ENCODE data around the gene CABLES2. TPM values are rescaled to one million over a fixed set of nuclear protein-coding genes. Genes with fewer than 3 reads are reported as not detected.

The CABLES2 gene
- total RNA-seq, 2 donors from 2014 or later: 1.6 to 2.6 TPM

DNA sequence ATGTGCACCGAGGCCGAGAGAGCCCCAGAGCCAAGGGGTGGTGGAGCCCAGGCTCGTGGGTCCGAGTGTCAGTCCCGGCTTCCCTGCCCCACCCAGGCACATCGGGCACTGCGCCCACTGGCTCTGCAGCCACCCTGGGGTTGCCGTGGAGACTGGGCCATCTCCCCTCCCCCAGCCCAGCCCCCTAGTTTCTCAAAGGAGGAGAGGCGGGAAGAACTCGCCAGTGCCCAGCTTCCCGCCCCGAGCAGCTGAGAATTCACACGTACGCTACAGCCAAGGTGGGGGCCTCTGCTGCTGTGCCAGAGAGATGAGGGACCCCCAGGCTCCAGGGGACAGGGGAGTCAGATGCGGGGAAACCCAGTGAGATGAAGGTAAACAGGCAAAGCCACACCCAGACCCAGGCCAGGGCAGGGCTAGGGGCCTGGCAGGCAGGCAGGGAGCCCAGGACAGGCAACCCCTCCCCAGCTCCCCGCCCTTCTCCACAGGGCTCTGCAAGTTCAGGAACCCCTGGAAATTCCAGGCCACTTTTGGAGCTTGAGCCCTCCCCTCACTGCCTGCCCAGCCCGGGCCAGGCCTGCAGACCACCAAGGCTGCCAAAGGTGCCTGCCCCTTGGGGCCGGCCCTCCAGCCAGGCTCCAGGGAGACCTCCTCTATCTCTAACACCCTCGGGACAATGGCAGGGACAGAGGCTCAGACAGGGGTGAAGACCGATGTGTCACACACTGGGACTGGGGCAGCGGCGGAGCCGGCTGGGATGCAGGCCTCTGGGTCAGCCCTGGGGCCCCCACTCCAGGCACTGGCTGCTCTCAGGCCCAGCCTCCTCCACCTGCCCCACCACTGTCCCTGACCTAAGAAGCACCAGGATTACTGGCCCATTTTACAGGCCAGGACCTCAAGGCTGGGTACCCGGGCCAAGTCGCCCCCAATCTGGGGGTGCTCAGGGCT is 46.0 kb downstream of the CABLES2 start:
- DNase-seq (peak in 3 of 4 donors; percentile 14 to 53 (median 24)), ATAC-seq (no peak)
- Histone ChIP-seq H3K36me3 (replicated peaks in 1 of 2; ENCODE audit: insufficient read depth in 1 of 2, low read depth in 2 of 2) (no peaks in the 10 kb centered on the region), H3K9me3 (no peaks in the 10 kb centered on the region), H3K4me3 (no peak overlapping the region), H3K4me1 (peaks cover 90% of the 10 kb centered on the region), H3K27me3 (no peaks in the 10 kb centered on the region), H3K27ac (peak overlapping the region; percentile 45 to 88 (median 79))
- 66 to 68% methylated on average over 14 to 25 of the region's 25 CpGs for WGBS, 2 donors
- no peak for TF ChIP-seq POLR2A (IDR thresholded peaks at IDR 0.05)
- no peak for TF ChIP-seq CTCF (IDR thresholded peaks at IDR 0.05)
- intact Hi-C loops (cut with DNase I): no loop called here

- WGBS, 2 donors: 67 to 76% methylated on average over 3 to 16 of the region's 25 CpGs
- Histone ChIP-seq H3K4me1 (peaks cover 90% of the 10 kb centered on the region), H3K27ac (peak overlapping the region in 3 of 4 donors; percentile 70 to 80 (median 76)), H3K36me3 (replicated peaks in 1 of 2; ENCODE audit: insufficient read depth in 1 of 2, low read depth in 2 of 2) (no peaks in the 10 kb centered on the region), H3K4me3 (no peak overlapping the region), H3K9me3 (no peaks in the 10 kb centered on the region), H3K27me3 (no peaks in the 10 kb centered on the region)
- ATAC-seq: no peak
- TF ChIP-seq CTCF (IDR thresholded peaks at IDR 0.05) (no peak), POLR2A (IDR thresholded peaks at IDR 0.05) (no peak)
- intact Hi-C loops (cut with DNase I): no loop called here
- DNase-seq: peak in 2 of 4 donors; percentile 2 to 23
These were observed 47.5 kb downstream of the CABLES2 start for GRCh38 chr20:62359491-62360121.

DNA sequence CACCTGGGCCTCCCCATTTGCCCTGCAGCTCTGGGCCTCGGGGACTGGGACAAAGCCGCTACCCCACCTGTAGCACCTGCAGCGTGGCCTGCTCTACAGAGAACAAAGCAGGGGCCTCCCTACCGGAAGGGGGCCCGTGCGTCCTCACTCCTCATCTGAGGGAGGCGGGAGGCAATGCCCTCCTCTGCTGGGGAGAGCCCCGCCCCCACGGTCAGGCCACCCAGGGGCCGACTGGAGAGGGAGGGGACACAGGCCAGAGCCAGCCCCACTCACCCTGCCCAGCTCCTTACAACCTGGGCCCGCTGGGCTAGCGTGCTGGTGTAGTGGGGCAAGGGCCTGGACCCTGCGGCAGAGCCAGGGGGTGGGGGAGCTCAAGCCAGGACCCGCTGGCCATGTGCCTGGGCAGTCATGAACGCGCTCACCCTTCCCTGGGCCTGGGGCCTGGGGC is 48.0 kb downstream of the CABLES2 start:
- no peaks in the 10 kb centered on the region for H3K36me3 ChIP-seq (replicated peaks in 1 of 2; ENCODE audit: insufficient read depth in 1 of 2, low read depth in 2 of 2)
- DNase-seq (peak in 1 of 4 donors; percentile 23), ATAC-seq (no peak)
- no peak overlapping the region for H3K4me3 ChIP-seq
- intact Hi-C loops (cut with DNase I): no loop called here
- TF ChIP-seq CTCF (IDR thresholded peaks at IDR 0.05): no peak
- no peak for TF ChIP-seq POLR2A (IDR thresholded peaks at IDR 0.05)
- 58 to 71% methylated on average over 4 to 16 of the region's 16 CpGs for WGBS, 2 donors
- H3K4me1 ChIP-seq: peaks cover 88% of the 10 kb centered on the region
- no peaks in the 10 kb centered on the region for H3K27me3 ChIP-seq
- H3K27ac ChIP-seq: peak overlapping the region; percentile 50 to 80 (median 73)
- H3K9me3 ChIP-seq: no peaks in the 10 kb centered on the region

GRCh38 chr20:62358171-62359042 is 48.7 kb downstream of the CABLES2 start:
- no peaks in the 10 kb centered on the region for H3K36me3 ChIP-seq (replicated peaks in 1 of 2; ENCODE audit: insufficient read depth in 1 of 2, low read depth in 2 of 2)
- no peaks in the 10 kb centered on the region for H3K9me3 ChIP-seq
- intact Hi-C loops (cut with DNase I): no loop called here
- TF ChIP-seq POLR2A (IDR thresholded peaks at IDR 0.05) (no peak), CTCF (IDR thresholded peaks at IDR 0.05) (no peak)
- H3K4me3 ChIP-seq: no peak overlapping the region
- H3K27me3 ChIP-seq: no peaks in the 10 kb centered on the region
- peak overlapping the region; percentile 50 to 80 (median 73) for H3K27ac ChIP-seq
- 75 to 80% methylated on average over 10 to 24 of the region's 24 CpGs for WGBS, 2 donors
- ATAC-seq: peak; percentile 3
- peaks cover 81% of the 10 kb centered on the region for H3K4me1 ChIP-seq
- peak in 2 of 4 donors; percentile 37 to 55 for DNase-seq
